ENCODE data around the gene FSD1.
"Not testable (repeated sequence)": the region's sequence is repeated elsewhere in the genome, so short reads cannot be mapped to it uniquely, and the experiment has no call there.

FSD1 gene

GRCh38 chr19:4286141-4286540 is 18.3 kb upstream of the FSD1 start:
- DNase-seq, result not testable (repeated sequence)

DNA sequence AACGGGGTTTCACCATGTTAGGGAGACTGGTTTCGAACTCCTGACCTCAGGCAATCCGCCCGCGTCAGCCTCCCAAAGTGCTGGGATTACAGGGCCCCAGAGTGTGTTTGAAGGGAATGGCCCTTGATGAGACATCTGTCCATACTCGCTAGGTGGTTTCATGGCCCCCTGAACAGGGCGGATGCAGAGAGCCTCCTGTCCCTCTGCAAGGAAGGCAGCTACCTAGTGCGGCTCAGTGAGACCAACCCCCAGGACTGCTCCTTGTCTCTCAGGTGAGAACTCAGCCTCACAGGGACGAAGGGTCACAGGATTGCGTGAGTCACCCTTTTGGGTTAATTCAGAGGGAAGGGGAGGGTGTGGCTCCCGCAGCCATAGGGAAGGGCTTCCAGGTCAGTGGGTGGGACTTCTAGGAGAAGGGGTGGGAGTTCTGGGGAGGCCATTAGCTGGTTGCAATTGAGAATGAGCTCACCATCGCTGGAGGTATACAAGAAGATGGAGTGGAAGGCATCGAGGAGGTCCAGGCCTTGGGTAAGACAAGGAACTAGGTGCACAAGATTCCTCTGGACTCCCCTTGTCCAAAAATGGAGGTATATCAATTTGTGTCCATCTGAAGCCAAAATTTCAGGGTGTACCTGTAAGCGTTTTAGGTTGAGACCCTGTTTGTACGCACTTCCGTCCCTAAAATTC is 16.2 kb upstream of the FSD1 start:
- no peak for DNase-seq

DNA sequence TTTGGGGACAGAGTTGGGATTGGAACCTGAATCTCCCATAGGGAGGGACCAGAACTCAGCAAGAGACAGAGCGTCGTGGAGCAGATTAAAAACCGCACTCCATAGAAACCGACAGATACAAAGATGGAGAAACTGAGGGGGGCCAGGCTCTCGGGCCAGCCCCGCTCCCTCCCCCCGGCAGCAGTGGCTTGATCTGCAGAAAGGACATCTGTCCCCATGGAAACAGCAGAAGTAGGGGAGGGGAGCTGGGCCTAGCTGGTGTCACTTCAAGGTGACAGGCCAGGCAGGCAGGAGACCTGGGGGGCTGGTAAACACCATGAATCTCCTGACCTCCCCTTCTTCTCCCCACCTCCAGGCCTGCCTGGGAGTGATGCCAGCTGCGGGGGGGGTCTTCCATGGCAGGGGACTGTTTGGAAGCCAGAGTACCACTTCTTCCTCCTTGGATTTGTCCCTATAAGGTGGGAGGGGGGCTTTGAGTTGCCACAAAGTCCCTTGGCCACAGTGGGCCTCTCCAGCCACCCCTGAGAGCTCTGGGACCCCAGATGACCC is 13.1 kb upstream of the FSD1 start:
- DNase-seq, result no peak

GRCh38 chr19:4292515-4292914 is 11.9 kb upstream of the FSD1 start:
- no peak for DNase-seq

DNA sequence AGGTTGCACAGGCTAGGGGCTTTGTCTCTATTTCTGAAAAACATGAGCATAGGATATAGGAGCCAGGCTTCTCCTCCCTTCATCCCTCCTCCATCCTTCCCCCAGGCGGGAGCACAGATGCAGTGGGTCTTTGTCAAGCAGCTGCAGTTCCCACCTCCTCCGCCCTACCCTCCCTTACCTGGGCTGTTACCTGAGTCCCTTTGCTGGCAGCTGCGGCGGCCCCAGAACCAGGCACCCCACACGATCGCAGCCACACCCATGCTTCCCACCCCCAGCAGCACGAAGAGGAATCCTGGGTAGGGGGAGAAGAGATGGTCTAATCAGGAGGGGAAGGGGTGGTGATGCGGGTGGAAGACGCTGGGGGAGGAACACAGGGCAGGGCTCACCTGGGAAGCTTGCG is 10.0 kb upstream of the FSD1 start:
- no peak for DNase-seq

DNA sequence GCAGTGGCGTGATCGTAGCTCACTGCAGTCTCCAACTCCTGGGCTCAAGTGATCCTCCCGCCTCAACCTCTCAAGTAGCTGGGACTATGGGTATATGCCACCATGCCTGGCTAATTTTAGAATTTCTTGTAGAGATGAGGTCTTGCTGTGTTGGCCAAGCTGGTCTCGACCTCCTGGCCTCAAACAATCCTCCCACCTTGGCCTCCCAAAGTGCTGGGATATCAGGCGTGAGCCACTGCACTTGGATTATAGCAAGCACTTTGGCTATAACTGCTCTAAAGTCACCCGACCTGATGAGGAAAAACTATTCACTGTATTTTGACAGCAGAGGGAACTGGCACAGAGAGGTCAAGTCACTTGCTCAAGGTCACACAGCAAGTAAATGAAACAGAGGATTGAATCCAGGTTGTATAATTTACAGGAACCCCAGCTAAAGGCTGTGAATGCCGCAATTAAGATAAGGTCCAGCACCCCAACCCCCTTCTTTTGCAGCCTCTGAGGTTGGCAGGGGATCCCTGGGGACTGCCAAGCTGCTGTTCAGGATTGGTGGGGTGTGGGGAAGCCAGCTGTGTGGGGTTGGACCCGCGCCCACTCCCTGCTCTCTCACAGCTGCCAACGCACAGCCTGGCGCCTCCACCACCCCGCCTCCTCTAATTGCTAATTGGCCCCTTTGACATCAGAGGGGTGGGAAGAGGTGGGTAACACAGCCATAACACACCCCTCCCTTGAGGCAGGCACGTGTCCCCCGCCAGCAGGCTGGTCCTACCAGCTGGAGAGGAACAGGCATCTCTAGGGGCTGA is 8.2 kb upstream of the FSD1 start:
- DNase-seq, result no peak

GRCh38 chr19:4297901-4298809 is 6.2 kb upstream of the FSD1 start:
- DNase-seq, result no peak

GRCh38 chr19:4298810-4299550 is 5.4 kb upstream of the FSD1 start:
- DNase-seq, result no peak

- no peak for DNase-seq
Measured at GRCh38 chr19:4300589-4300988, 3.8 kb upstream of the FSD1 start.

- no peak for DNase-seq
Measured at GRCh38 chr19:4301590-4302242, 2.7 kb upstream of the FSD1 start.

GRCh38 chr19:4302243-4302640 is 2.2 kb upstream of the FSD1 start, which contains the start of gene TMIGD2:
Gene TMIGD2 (minus strand): TSS chr19:4302389. CDS start chr19:4302385, 4 bp downstream.
- DNase-seq, result no peak

- no peak for DNase-seq
Measured at GRCh38 chr19:4303819-4304537, 420 bp upstream of the FSD1 start.

- DNase-seq, result no peak
Measured at GRCh38 chr19:4305257-4305612, 837 bp downstream of the FSD1 start.

DNA sequence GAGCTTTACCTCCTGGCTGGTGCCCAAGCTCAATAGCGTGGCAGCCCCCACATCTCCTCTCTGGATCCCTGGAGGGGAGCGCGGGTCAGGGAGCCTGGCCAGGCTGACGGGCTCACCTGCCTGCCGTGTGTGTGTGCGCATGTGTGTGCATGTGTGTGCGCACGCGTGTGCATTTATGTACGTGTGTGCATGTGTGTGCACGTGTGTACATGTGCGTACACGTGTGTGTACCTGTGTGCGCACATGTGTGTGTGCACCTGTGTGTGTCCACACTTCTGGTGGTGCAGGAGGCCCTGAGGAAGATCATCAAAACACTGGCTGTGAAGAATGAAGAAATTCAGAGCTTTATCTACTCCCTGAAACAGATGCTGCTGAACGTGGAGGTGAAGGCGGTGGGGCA is 1.3 kb downstream of the FSD1 start:
- DNase-seq, result no peak

- DNase-seq, result no peak
Measured at GRCh38 chr19:4310247-4311121, 6.1 kb downstream of the FSD1 start.

GRCh38 chr19:4313847-4314490 is 9.6 kb downstream of the FSD1 start:
- no peak for DNase-seq

DNA sequence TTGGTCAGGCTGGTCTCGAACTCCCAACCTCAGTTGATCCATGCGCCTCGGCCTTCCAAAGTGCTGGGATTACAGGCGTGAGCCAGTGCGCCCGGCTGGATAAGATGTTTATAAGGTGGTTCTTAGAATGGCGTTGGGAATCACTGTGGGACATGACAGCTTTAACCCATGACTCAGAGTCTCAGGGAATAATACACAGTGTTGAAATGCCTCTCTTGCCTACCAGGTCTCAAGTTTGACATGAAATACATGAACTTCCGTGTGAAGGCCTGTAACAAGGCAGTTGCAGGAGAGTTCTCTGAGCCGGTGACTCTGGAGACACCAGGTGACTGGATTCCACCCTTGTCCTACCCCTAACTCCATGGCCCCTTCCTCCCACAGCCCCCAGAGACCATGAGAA is 12.6 kb downstream of the FSD1 start:
- no peak for DNase-seq

GRCh38 chr19:4318460-4318859 is 14.1 kb downstream of the FSD1 start:
- no peak for DNase-seq

GRCh38 chr19:4319067-4319718 is 14.8 kb downstream of the FSD1 start:
- no peak for DNase-seq
